ENCODE results near the gene ZCCHC2.

ZCCHC2 gene

GRCh38 chr18:62522504-62523254 is at the start of gene ZCCHC2:
Gene ZCCHC2 (plus strand): TSS chr18:62523025. CDS start chr18:62523425, 400 bp downstream.
- DNase-seq = peak; percentile 93

GRCh38 chr18:62479574-62479973 is 43.3 kb upstream of the ZCCHC2 start:
- DNase-seq = no peak

- no peak for DNase-seq
Measured at GRCh38 chr18:62480927-62481326, 41.9 kb upstream of the ZCCHC2 start.

- no peak for DNase-seq
Measured at GRCh38 chr18:62484941-62485340, 37.9 kb upstream of the ZCCHC2 start.

- DNase-seq = peak; percentile 62
Measured at GRCh38 chr18:62485684-62486083, 37.1 kb upstream of the ZCCHC2 start.

- DNase-seq = peak; percentile 85
Measured at GRCh38 chr18:62486290-62486964, 36.4 kb upstream of the ZCCHC2 start.

GRCh38 chr18:62487161-62487560 is 35.7 kb upstream of the ZCCHC2 start:
- DNase-seq = no peak

GRCh38 chr18:62490967-62491695 is 31.7 kb upstream of the ZCCHC2 start:
- no peak for DNase-seq

GRCh38 chr18:62493033-62493862 is 29.6 kb upstream of the ZCCHC2 start:
- DNase-seq = no peak

GRCh38 chr18:62494764-62495163 is 28.1 kb upstream of the ZCCHC2 start:
- no peak for DNase-seq

GRCh38 chr18:62496262-62496661 is 26.6 kb upstream of the ZCCHC2 start:
- DNase-seq = no peak

GRCh38 chr18:62497190-62497772 is 25.5 kb upstream of the ZCCHC2 start:
- DNase-seq = no peak

GRCh38 chr18:62498616-62499262 is 24.1 kb upstream of the ZCCHC2 start:
- DNase-seq = no peak

GRCh38 chr18:62499263-62499650 is 23.6 kb upstream of the ZCCHC2 start:
- no peak for DNase-seq

- no peak for DNase-seq
Measured at GRCh38 chr18:62500174-62500573, 22.7 kb upstream of the ZCCHC2 start.

- no peak for DNase-seq
Measured at GRCh38 chr18:62500966-62501591, 21.7 kb upstream of the ZCCHC2 start.

- DNase-seq = peak; percentile 11
Measured at GRCh38 chr18:62505669-62506494, 16.9 kb upstream of the ZCCHC2 start.

GRCh38 chr18:62506495-62507143 is 16.2 kb upstream of the ZCCHC2 start:
- DNase-seq = no peak

GRCh38 chr18:62509779-62510178 is 13.0 kb upstream of the ZCCHC2 start:
- DNase-seq = no peak

GRCh38 chr18:62510789-62511188 is 12.0 kb upstream of the ZCCHC2 start:
- no peak for DNase-seq

All from DMS79 treated with DMSO at 0.1 percent for 48 hours (cell line).